ENCODE measurements around the gene PSMD7.

Gene PSMD7

DNA sequence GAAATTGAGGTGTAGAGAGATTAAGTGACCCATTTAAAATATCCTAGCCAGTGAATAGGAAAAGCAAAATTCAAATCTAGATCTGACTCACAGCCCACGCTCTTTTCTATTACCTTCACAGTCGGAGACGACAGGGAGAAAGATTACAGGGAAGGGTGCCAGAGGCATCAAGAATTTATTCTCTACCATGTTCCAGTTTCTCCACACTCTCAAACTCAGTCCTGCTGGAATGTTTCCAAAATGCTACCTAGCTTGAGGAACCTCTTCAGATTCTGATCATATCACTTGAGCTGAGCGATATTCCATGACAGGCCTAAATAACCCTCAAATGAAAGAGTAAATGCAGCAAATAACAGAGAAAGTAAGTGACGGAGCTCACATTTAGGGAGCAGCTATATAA, 5.4 kb upstream of the PSMD7 start:
- Histone ChIP-seq H3K79me1 (ENCODE audit: low read length) (no peaks in the 10 kb centered on the region), H3K4me3 (ENCODE audit: low read depth, low read length) (no peak overlapping the region), H4K91ac (ENCODE audit: low read depth, low read length) (no peak overlapping the region), H3K23ac (ENCODE audit: low read length) (no peak overlapping the region), H2AFZ (ENCODE audit: insufficient read depth, low read length, poor library complexity) (no peak overlapping the region), H2BK120ac (ENCODE audit: insufficient read depth, low read length, poor library complexity) (no peak overlapping the region), H3K14ac (ENCODE audit: low read length) (no peak overlapping the region), H3K18ac (ENCODE audit: low read length) (no peak overlapping the region), H3K27me3 (ENCODE audit: insufficient read depth, low read length) (no peaks in the 10 kb centered on the region), H3K36me3 (ENCODE audit: control insufficient read depth in 1 of 2, insufficient read depth in 2 of 2, low read length in 2 of 2) (no peaks in the 10 kb centered on the region), H3K9ac (ENCODE audit: low read length) (no peak overlapping the region), H3K4me2 (ENCODE audit: low read length) (no peak overlapping the region), H3K4me1 (ENCODE audit: control insufficient read depth in 1 of 2, insufficient read depth in 2 of 2, low read length in 2 of 2) (no peaks in the 10 kb centered on the region), H2BK12ac (ENCODE audit: low read length) (no peak overlapping the region), H3K27ac (ENCODE audit: low read depth, low read length) (no peak overlapping the region), H4K12ac (ENCODE audit: low read depth, low read length) (no peak overlapping the region), H4K8ac (ENCODE audit: low read depth, low read length) (no peak overlapping the region), H2AK5ac (ENCODE audit: low read length) (no peak overlapping the region), H3K9me3 (ENCODE audit: insufficient read depth, low read depth, low read length) (peaks cover 2% of the 10 kb centered on the region), H3K79me2 (ENCODE audit: control insufficient read depth, insufficient read depth, low read length, poor library complexity) (no peaks in the 10 kb centered on the region), H3K4ac (ENCODE audit: low read depth, low read length) (no peak overlapping the region), H2BK5ac (ENCODE audit: low read depth, low read length, poor library complexity) (no peak overlapping the region)
- no CpG with 5 or more reads among the region's 5 CpGs for WGBS (ENCODE audit: extremely low coverage, insufficient coverage, insufficient read length)
- no peak for DNase-seq

DNA sequence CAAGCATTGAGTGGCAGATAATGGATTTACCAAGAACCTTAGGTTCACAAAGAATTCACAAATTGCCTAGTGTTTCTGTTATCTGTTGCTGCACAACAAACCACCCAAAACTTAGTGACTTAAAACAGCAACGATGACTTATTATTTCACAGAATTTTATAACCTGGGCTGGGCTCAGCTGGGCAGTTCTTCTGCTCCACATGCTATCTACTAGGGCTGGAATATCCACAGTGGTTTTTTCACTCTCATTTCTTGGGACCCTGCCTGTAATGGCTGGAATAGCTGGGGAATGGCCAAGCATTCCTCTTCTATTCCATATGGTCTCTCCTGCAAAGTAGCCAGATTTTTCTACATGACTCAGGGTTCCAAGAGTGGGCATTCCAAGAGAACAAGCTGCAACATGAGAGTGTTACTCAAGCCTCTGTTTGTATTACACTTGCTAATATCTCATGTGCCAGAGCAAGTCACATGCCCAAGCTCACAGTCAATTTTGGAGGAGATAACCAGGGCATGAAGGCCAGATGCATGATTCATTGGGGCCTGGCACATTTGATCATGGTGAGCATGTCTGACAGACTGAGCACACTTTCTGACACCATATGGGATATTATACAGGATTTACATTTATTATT, 4.9 kb upstream of the PSMD7 start:
- Histone ChIP-seq H3K4me3 (ENCODE audit: low read depth, low read length) (no peak overlapping the region), H2AFZ (ENCODE audit: insufficient read depth, low read length, poor library complexity) (no peak overlapping the region), H2BK120ac (ENCODE audit: insufficient read depth, low read length, poor library complexity) (no peak overlapping the region), H2BK5ac (ENCODE audit: low read depth, low read length, poor library complexity) (no peak overlapping the region), H3K79me2 (ENCODE audit: control insufficient read depth, insufficient read depth, low read length, poor library complexity) (peaks cover under 1% of the 10 kb centered on the region), H4K8ac (ENCODE audit: low read depth, low read length) (no peak overlapping the region), H3K79me1 (ENCODE audit: low read length) (peaks cover under 1% of the 10 kb centered on the region), H4K91ac (ENCODE audit: low read depth, low read length) (no peak overlapping the region), H4K12ac (ENCODE audit: low read depth, low read length) (no peak overlapping the region), H3K4me1 (ENCODE audit: control insufficient read depth in 1 of 2, insufficient read depth in 2 of 2, low read length in 2 of 2) (no peaks in the 10 kb centered on the region), H3K23ac (ENCODE audit: low read length) (no peak overlapping the region), H3K27ac (ENCODE audit: low read depth, low read length) (no peak overlapping the region), H3K4me2 (ENCODE audit: low read length) (no peak overlapping the region), H3K9me3 (ENCODE audit: insufficient read depth, low read depth, low read length) (peaks cover 2% of the 10 kb centered on the region), H2BK12ac (ENCODE audit: low read length) (no peak overlapping the region), H3K36me3 (ENCODE audit: control insufficient read depth in 1 of 2, insufficient read depth in 2 of 2, low read length in 2 of 2) (no peaks in the 10 kb centered on the region), H3K9ac (ENCODE audit: low read length) (no peak overlapping the region), H3K4ac (ENCODE audit: low read depth, low read length) (no peak overlapping the region), H3K27me3 (ENCODE audit: insufficient read depth, low read length) (no peaks in the 10 kb centered on the region), H3K18ac (ENCODE audit: low read length) (no peak overlapping the region), H3K14ac (ENCODE audit: low read length) (no peak overlapping the region), H2AK5ac (ENCODE audit: low read length) (no peak overlapping the region)
- no CpG with 5 or more reads among the region's 1 CpG for WGBS (ENCODE audit: extremely low coverage, insufficient coverage, insufficient read length)
- no peak for DNase-seq

DNA sequence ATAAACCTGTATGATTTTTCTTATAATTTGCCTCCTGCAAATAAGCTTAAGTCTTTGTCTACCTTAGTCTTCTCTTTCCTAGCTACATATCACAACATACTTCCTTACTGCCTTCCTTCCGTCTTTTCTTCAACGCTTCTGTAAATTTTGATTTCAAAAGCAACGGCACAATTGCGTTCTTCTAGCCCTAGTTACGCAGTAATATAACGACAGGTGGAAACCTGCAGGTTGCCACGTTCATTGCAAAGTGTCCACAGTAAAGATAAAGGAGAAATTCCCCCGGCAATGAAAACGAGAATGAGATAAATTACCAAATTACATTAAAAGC, 546 bp upstream of the PSMD7 start:
- H3K4me2 ChIP-seq (ENCODE audit: low read length) = peak overlapping the region; percentile 98

DNA sequence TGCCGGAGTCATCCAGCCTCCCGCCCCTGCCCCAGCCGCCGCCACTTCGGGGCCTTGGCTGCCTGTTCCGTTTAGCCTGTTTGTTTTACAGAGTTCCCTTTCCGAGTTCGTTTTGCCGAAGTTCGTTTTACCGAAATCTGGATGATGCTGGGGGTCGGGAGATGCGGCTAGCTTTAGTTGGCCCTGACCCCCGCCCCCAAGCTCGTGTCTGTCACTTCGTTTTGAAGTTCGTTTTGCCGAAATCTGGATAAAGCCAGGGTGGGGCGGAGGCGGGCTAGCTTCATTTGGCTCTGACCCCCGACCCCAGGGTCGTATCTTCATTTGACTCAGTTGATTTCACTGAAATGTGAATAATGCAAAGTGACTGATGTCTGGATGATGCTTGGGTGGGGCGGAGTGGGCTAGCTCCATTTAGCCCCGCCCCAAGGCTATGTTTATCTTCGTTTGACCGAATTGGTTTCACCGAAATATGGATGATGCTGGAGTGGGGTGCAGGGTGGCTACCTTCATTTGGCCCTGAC, 591 bp downstream of the PSMD7 start:
- Histone ChIP-seq H3K4me3 (ENCODE audit: low read depth, low read length) (peak overlapping the region; percentile 100), H2AK5ac (ENCODE audit: low read length) (peak overlapping the region; percentile 71), H3K36me3 (ENCODE audit: control insufficient read depth in 1 of 2, insufficient read depth in 2 of 2, low read length in 2 of 2) (peaks cover 3 to 13% of the 10 kb centered on the region in 2 experiments), H3K79me1 (ENCODE audit: low read length) (peaks cover 8% of the 10 kb centered on the region), H3K4ac (ENCODE audit: low read depth, low read length) (peak overlapping the region; percentile 98), H4K91ac (ENCODE audit: low read depth, low read length) (peak overlapping the region; percentile 86), H4K12ac (ENCODE audit: low read depth, low read length) (peak overlapping the region; percentile 99), H3K27ac (ENCODE audit: low read depth, low read length) (peak overlapping the region; percentile 80), H3K14ac (ENCODE audit: low read length) (peak overlapping the region; percentile 99), H2BK120ac (ENCODE audit: insufficient read depth, low read length, poor library complexity) (peak overlapping the region; percentile 87), H3K9me3 (ENCODE audit: insufficient read depth, low read depth, low read length) (no peaks in the 10 kb centered on the region), H3K27me3 (ENCODE audit: insufficient read depth, low read length) (no peaks in the 10 kb centered on the region), H4K8ac (ENCODE audit: low read depth, low read length) (peak overlapping the region; percentile 99), H3K23ac (ENCODE audit: low read length) (no peak overlapping the region), H2AFZ (ENCODE audit: insufficient read depth, low read length, poor library complexity) (peak overlapping the region; percentile 98), H3K4me2 (ENCODE audit: low read length) (peak overlapping the region; percentile 98), H3K18ac (ENCODE audit: low read length) (peak overlapping the region; percentile 99), H3K9ac (ENCODE audit: low read length) (peak overlapping the region; percentile 99), H2BK5ac (ENCODE audit: low read depth, low read length, poor library complexity) (peak overlapping the region; percentile 90), H2BK12ac (ENCODE audit: low read length) (no peak overlapping the region), H3K4me1 (ENCODE audit: control insufficient read depth in 1 of 2, insufficient read depth in 2 of 2, low read length in 2 of 2) (peaks cover 5 to 7% of the 10 kb centered on the region in 2 experiments), H3K79me2 (ENCODE audit: control insufficient read depth, insufficient read depth, low read length, poor library complexity) (peaks cover 11% of the 10 kb centered on the region)
- WGBS (ENCODE audit: extremely low coverage, insufficient coverage, insufficient read length) = no CpG with 5 or more reads among the region's 27 CpGs
- peak in 1 of 2 donors; percentile 42 for DNase-seq

More for the DNA sequence above, 546 bp upstream of the PSMD7 start:
- Histone ChIP-seq H4K8ac (ENCODE audit: low read depth, low read length) (no peak overlapping the region), H4K91ac (ENCODE audit: low read depth, low read length) (no peak overlapping the region), H2BK5ac (ENCODE audit: low read depth, low read length, poor library complexity) (no peak overlapping the region), H2BK120ac (ENCODE audit: insufficient read depth, low read length, poor library complexity) (no peak overlapping the region), H2AK5ac (ENCODE audit: low read length) (no peak overlapping the region), H3K18ac (ENCODE audit: low read length) (no peak overlapping the region), H3K9ac (ENCODE audit: low read length) (no peak overlapping the region), H3K14ac (ENCODE audit: low read length) (no peak overlapping the region), H3K4me3 (ENCODE audit: low read depth, low read length) (no peak overlapping the region), H2BK12ac (ENCODE audit: low read length) (no peak overlapping the region), H3K79me2 (ENCODE audit: control insufficient read depth, insufficient read depth, low read length, poor library complexity) (peaks cover 11% of the 10 kb centered on the region), H3K27ac (ENCODE audit: low read depth, low read length) (no peak overlapping the region), H3K79me1 (ENCODE audit: low read length) (peaks cover 8% of the 10 kb centered on the region), H3K27me3 (ENCODE audit: insufficient read depth, low read length) (no peaks in the 10 kb centered on the region), H3K9me3 (ENCODE audit: insufficient read depth, low read depth, low read length) (no peaks in the 10 kb centered on the region), H3K23ac (ENCODE audit: low read length) (no peak overlapping the region), H4K12ac (ENCODE audit: low read depth, low read length) (no peak overlapping the region), H2AFZ (ENCODE audit: insufficient read depth, low read length, poor library complexity) (no peak overlapping the region), H3K4me1 (ENCODE audit: control insufficient read depth in 1 of 2, insufficient read depth in 2 of 2, low read length in 2 of 2) (peaks cover 5 to 7% of the 10 kb centered on the region in 2 experiments), H3K4ac (ENCODE audit: low read depth, low read length) (no peak overlapping the region), H3K36me3 (ENCODE audit: control insufficient read depth in 1 of 2, insufficient read depth in 2 of 2, low read length in 2 of 2) (peaks cover 3 to 9% of the 10 kb centered on the region in 2 experiments)
- no peak for DNase-seq
- WGBS (ENCODE audit: extremely low coverage, insufficient coverage, insufficient read length) = no CpG with 5 or more reads among the region's 9 CpGs
